Measurements from ENCODE around the gene EXD2. TPM values are rescaled to one million over a fixed set of nuclear protein-coding genes. Genes with fewer than 3 reads are reported as not detected.

Gene EXD2, protein sequence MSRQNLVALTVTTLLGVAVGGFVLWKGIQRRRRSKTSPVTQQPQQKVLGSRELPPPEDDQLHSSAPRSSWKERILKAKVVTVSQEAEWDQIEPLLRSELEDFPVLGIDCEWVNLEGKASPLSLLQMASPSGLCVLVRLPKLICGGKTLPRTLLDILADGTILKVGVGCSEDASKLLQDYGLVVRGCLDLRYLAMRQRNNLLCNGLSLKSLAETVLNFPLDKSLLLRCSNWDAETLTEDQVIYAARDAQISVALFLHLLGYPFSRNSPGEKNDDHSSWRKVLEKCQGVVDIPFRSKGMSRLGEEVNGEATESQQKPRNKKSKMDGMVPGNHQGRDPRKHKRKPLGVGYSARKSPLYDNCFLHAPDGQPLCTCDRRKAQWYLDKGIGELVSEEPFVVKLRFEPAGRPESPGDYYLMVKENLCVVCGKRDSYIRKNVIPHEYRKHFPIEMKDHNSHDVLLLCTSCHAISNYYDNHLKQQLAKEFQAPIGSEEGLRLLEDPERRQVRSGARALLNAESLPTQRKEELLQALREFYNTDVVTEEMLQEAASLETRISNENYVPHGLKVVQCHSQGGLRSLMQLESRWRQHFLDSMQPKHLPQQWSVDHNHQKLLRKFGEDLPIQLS
- total RNA-seq (2022) (17.7 and 18.7 TPM in 2 replicates), Bru-seq, nascent RNA (percentile 61 among the genes with signal in this experiment), BruChase-seq, experiment 1, labeled RNA remaining after a 6-hour chase (percentile 76 among the genes with signal in this experiment), BruChase-seq, experiment 2, labeled RNA remaining after a 2-hour chase (percentile 72 among the genes with signal in this experiment)
- long read RNA-seq, full-length matches to known transcripts, result 17 of 49 reads
- long read RNA-seq, partial matches to known transcripts, result 11 of 49 reads
- long read RNA-seq, other reads (novel, unspliced or antisense), result 21 of 49 reads

DNA sequence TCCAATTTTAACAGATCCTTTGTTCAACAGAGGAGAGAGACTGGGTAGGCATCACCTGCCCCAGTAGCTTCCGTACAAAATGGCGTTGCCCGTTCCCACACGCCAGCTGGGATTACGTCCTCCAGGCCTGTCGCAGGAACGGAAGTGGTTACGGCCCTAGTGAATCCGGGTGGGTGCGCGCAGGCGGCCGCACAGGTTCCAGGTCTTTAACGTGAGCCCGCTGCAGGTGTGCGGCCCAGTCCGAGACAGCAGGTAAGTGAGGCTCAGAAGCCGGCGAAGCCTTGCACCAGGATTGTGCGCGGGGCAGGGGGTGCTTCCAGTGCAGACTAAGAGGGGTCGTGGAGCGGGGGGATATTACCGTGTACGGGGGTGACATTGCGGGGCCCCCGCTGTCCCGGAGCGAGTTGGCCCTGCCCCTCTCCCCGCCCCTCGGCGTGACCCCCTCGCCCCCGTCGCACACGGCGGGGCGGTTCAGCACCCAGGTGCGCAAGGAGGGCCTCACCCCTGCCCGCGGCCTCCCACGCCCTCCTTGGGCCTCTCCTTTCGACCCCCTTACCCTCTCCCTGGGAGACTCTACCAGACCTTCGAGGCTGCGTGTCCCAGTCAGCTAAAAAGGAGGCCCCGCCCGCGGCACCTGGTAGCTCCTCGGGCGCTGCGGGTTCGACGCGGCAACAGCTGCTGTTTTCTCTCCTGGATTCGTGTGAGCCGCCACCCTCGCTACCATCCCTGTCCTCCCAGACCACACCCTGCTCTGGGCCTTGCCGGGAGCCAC lies at the start of gene EXD2:
TSS of gene EXD2 (plus strand) at position 159 of the 772 bp plus-strand sequence. CDS start 17,973 bp downstream, outside the sequence.
- intact Hi-C loops (cut with micrococcal nuclease), result loop anchor here (2.0 kb wide), 2 partner anchors 41 to 63 kb away; no protein-coding TSS in a partner anchor
- peaks cover 7% of the 10 kb centered on the region for H3K9me3 Mint-ChIP-seq (ENCODE audit: unreplicated experiment)
- POLR2A ChIA-PET, result interaction anchor here (0.6 to 3.7 kb wide), 20 partner anchors 11 to 1065 kb away, joined by 3 to 58 read pairs (median 4); partner anchors contain the start of genes DCAF5, ERH and SLC39A9
- BruUV-seq (replicated peaks), result no TSS peak
- peaks cover 6% of the 10 kb centered on the region for H3K36me3 Mint-ChIP-seq (ENCODE audit: insufficient read depth, unreplicated experiment)
- peak; percentile 92 for DNase-seq (ENCODE audit: unreplicated experiment)
- peak within 1 kb of the TSS; percentile 95 for H3K27ac Mint-ChIP-seq (ENCODE audit: low read depth, unreplicated experiment)
- CTCF ChIA-PET, result interaction anchor here (0.6 to 3.3 kb wide), 5 partner anchors 15 to 62 kb away, joined by 3 to 17 read pairs (median 4); no protein-coding TSS in a partner anchor
- TF ChIP-seq, protein P1, sequence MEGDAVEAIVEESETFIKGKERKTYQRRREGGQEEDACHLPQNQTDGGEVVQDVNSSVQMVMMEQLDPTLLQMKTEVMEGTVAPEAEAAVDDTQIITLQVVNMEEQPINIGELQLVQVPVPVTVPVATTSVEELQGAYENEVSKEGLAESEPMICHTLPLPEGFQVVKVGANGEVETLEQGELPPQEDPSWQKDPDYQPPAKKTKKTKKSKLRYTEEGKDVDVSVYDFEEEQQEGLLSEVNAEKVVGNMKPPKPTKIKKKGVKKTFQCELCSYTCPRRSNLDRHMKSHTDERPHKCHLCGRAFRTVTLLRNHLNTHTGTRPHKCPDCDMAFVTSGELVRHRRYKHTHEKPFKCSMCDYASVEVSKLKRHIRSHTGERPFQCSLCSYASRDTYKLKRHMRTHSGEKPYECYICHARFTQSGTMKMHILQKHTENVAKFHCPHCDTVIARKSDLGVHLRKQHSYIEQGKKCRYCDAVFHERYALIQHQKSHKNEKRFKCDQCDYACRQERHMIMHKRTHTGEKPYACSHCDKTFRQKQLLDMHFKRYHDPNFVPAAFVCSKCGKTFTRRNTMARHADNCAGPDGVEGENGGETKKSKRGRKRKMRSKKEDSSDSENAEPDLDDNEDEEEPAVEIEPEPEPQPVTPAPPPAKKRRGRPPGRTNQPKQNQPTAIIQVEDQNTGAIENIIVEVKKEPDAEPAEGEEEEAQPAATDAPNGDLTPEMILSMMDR (IDR thresholded peaks at IDR 0.05; ENCODE audit: unreplicated experiment), result no peak
- peak within 1 kb of the TSS; percentile 94 for H3K4me3 Mint-ChIP-seq (ENCODE audit: unreplicated experiment)
- peaks cover 6% of the 10 kb centered on the region for H3K4me1 Mint-ChIP-seq (ENCODE audit: insufficient read depth, unreplicated experiment)
- no peaks in the 10 kb centered on the region for H3K27me3 Mint-ChIP-seq (ENCODE audit: insufficient read depth, unreplicated experiment)

DNA sequence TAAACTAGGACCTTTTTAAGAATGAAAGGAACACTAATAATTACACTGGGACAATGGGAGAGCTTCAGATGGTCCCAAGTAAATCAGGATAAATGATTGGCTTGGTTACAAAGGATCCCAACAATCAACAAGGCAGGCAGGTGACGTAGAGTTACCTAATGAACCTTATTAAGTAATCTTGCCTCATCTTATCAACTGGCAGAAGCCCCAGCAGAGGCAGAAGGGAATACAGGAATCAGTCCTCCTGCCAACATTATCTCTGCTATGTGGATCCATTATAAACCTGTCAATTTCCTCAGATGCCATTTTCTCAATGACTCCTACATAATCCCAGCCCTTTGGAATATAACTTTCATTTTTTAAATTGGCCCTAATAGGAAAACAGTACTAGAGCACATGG lies 49.7 kb upstream of the EXD2 start:
- peaks cover 22% of the 10 kb centered on the region for H3K4me1 Mint-ChIP-seq (ENCODE audit: insufficient read depth, unreplicated experiment)
- intact Hi-C loops (cut with micrococcal nuclease), result no loop called here
- no peaks in the 10 kb centered on the region for H3K27me3 Mint-ChIP-seq (ENCODE audit: insufficient read depth, unreplicated experiment)
- TF ChIP-seq, protein P1 (IDR thresholded peaks at IDR 0.05; ENCODE audit: unreplicated experiment), result no peak
- CTCF ChIA-PET, result interaction anchor here (1.1 to 2.1 kb wide), 2 partner anchors 11 to 12 kb away, joined by 3 to 12 read pairs; no protein-coding TSS in a partner anchor
- peaks cover 8% of the 10 kb centered on the region for H3K36me3 Mint-ChIP-seq (ENCODE audit: insufficient read depth, unreplicated experiment)
- H3K9me3 Mint-ChIP-seq (ENCODE audit: unreplicated experiment), result no peaks in the 10 kb centered on the region
- H3K4me3 Mint-ChIP-seq (ENCODE audit: unreplicated experiment), result no peak overlapping the region
- BruUV-seq (replicated peaks), result no TSS peak
- no peak overlapping the region for H3K27ac Mint-ChIP-seq (ENCODE audit: low read depth, unreplicated experiment)
- POLR2A ChIA-PET, result interaction anchor here (1.0 to 5.2 kb wide), 2 partner anchors 10 kb away, joined by 3 to 32 read pairs; partner anchors contain the start of gene DCAF5
- no peak for DNase-seq (ENCODE audit: unreplicated experiment)

DNA sequence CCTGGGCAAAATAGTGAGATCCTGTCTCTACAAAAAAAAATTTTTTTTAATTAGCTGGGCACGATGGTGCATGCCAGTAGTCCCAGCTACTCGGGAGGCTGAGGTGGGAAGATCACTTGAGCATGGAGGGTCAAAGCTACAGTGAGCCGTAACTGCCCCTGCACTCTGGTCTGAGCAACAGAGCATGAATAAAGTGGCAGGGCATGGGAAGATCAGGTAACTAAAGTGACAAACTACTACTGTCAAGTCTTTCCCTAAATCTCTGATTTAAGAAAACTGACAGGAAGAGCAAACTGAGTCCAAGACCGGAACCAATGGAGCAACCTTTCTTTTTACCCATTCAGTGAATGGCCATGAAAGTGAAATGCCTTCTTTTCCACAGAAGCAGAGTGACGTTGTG lies 49.2 kb upstream of the EXD2 start:
- H3K36me3 Mint-ChIP-seq (ENCODE audit: insufficient read depth, unreplicated experiment), result peaks cover 8% of the 10 kb centered on the region
- BruUV-seq (replicated peaks), result no TSS peak
- no peak for DNase-seq (ENCODE audit: unreplicated experiment)
- CTCF ChIA-PET, result interaction anchor here (0.6 to 2.1 kb wide), 2 partner anchors 13 to 280 kb away, joined by 3 to 12 read pairs; no protein-coding TSS in a partner anchor
- no peaks in the 10 kb centered on the region for H3K9me3 Mint-ChIP-seq (ENCODE audit: unreplicated experiment)
- no peak overlapping the region for H3K4me3 Mint-ChIP-seq (ENCODE audit: unreplicated experiment)
- TF ChIP-seq, protein P1 (IDR thresholded peaks at IDR 0.05; ENCODE audit: unreplicated experiment), result no peak
- no peak overlapping the region for H3K27ac Mint-ChIP-seq (ENCODE audit: low read depth, unreplicated experiment)
- H3K4me1 Mint-ChIP-seq (ENCODE audit: insufficient read depth, unreplicated experiment), result peaks cover 22% of the 10 kb centered on the region
- no peaks in the 10 kb centered on the region for H3K27me3 Mint-ChIP-seq (ENCODE audit: insufficient read depth, unreplicated experiment)
- intact Hi-C loops (cut with micrococcal nuclease), result no loop called here
- POLR2A ChIA-PET, result interaction anchor here (5.2 kb wide), 1 partner anchor 10 kb away, joined by 32 read pairs; the partner anchor contains the start of gene DCAF5
